Activated CD8-positive, alpha-beta T cell treated with anti-CD3 and anti-CD28 coated beads for 36 hours (primary cell): ENCODE data around the gene PPP6C. TPM values are rescaled to one million over a fixed set of nuclear protein-coding genes. Genes with fewer than 3 reads are reported as not detected.
"Not testable (repeated sequence)": the region's sequence is repeated elsewhere in the genome, so short reads cannot be mapped to it uniquely, and the experiment has no call there.

Experiments used
- ATAC-seq: fragments of 200-7000 bp; cut with Tn5 transposase; one replicate; pipeline ENCODE4 v1.10.0; 2021; ENCODE audit warnings: mild to moderate bottlenecking, moderate library complexity
- CTCF ChIA-PET: fragments of 350-600 bp; sonication (Branson Sonifier 250); formaldehyde crosslinking; loops from one replicate; lab custom pipeline; 2021; ENCODE audit warnings: antibody characterized with exemption; lab: Charles Lee
- POLR2A ChIA-PET: fragments of 350-600 bp; sonication (Branson Sonifier 250); formaldehyde crosslinking; loops from one replicate; lab custom pipeline; 2021; ENCODE audit warnings: antibody characterized with exemption; lab: Charles Lee
- DNase-seq: peaks from one replicate; pipeline ENCODE4 v3.0.0-alpha.2; 2020
- H3K27ac Mint-ChIP-seq: one replicate; pipeline ENCODE4 v1.8.0; 2021; ENCODE audit warnings: mild to moderate bottlenecking, mixed read lengths
- H3K27me3 Mint-ChIP-seq: one replicate; pipeline ENCODE4 v1.8.0; 2021; ENCODE audit warnings: mixed read lengths
- H3K36me3 Mint-ChIP-seq: one replicate; pipeline ENCODE4 v1.8.0; 2021; ENCODE audit warnings: low read depth, mixed read lengths
- H3K4me1 Mint-ChIP-seq: one replicate; pipeline ENCODE4 v1.8.0; 2021; ENCODE audit warnings: low read depth, mixed read lengths
- H3K4me3 Mint-ChIP-seq: one replicate; pipeline ENCODE4 v1.8.0; 2021; ENCODE audit warnings: mild to moderate bottlenecking, moderate library complexity, mixed read lengths
- H3K9me3 Mint-ChIP-seq: one replicate; pipeline ENCODE4 v1.8.0; 2021; ENCODE audit warnings: mixed read lengths
- intact Hi-C: fragments of 100-400 bp; cut with micrococcal nuclease; formaldehyde crosslinking; loops from one replicate; pipeline ENCODE4 v1.10.0; 2022
- total RNA-seq, 2 experiments: library from RNA; stranded (reverse); gene quantifications; one replicate each; pipeline ENCODE4 v1.2.3, GENCODE V29; 2021
- TF ChIP-seq, protein P1 (sequence below): fragments of 200-600 bp; IDR thresholded peaks from one replicate; pipeline ENCODE4 v1.8.0; 2022; ENCODE audit warnings: antibody characterized with exemption, mild to moderate bottlenecking

Gene PPP6C
- total RNA-seq, 2 experiments from 2014 or later = 43.1 to 44.8 TPM

- Mint-ChIP-seq H3K4me1 (peaks cover 2% of the 10 kb centered on the region), H3K4me3 (no peak overlapping the region), H3K27me3 (no peaks in the 10 kb centered on the region), H3K27ac (no peak overlapping the region), H3K9me3 (peaks cover 11% of the 10 kb centered on the region), H3K36me3 (peaks cover 23% of the 10 kb centered on the region)
- intact Hi-C loops = no loop called here
- DNase-seq = no peak
- ChIA-PET POLR2A (interaction anchor here (0.8 kb wide), 1 partner anchor 131 kb away, joined by 3 read pairs; the partner anchor contains the start of gene HSPA5), CTCF (no interaction called here)
- TF ChIP-seq, protein P1, sequence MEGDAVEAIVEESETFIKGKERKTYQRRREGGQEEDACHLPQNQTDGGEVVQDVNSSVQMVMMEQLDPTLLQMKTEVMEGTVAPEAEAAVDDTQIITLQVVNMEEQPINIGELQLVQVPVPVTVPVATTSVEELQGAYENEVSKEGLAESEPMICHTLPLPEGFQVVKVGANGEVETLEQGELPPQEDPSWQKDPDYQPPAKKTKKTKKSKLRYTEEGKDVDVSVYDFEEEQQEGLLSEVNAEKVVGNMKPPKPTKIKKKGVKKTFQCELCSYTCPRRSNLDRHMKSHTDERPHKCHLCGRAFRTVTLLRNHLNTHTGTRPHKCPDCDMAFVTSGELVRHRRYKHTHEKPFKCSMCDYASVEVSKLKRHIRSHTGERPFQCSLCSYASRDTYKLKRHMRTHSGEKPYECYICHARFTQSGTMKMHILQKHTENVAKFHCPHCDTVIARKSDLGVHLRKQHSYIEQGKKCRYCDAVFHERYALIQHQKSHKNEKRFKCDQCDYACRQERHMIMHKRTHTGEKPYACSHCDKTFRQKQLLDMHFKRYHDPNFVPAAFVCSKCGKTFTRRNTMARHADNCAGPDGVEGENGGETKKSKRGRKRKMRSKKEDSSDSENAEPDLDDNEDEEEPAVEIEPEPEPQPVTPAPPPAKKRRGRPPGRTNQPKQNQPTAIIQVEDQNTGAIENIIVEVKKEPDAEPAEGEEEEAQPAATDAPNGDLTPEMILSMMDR = no peak
- no peak for ATAC-seq
Measured at GRCh38 chr9:125110464-125110863, 79.1 kb downstream of the PPP6C start.

DNA sequence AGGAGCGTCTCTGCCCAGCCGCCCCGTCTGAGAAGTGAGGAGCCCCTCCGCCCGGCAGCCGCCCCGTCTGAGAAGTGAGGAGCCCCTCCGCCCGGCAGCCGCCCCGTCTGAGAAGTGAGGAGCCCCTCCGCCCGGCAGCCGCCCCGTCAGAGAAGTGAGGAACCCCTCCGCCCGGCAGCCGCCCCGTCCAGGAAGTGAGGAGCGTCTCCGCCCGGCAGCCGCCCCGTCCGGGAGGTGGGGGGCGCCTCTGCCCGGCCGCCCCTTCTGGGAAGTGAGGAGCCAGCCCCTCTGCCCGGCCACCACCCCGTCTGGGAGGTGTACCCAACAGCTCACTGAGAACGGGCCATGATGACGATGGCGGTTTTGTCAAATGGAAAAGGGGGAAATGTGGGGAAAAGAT lies 81.1 kb downstream of the PPP6C start:
- CTCF ChIA-PET, intact Hi-C loops, H3K4me3 Mint-ChIP-seq, H3K27ac Mint-ChIP-seq, POLR2A ChIA-PET, H3K4me1 Mint-ChIP-seq, DNase-seq, H3K27me3 Mint-ChIP-seq, ATAC-seq: not testable (repeated sequence)
- H3K36me3 Mint-ChIP-seq = peaks cover 22% of the 10 kb centered on the region
- peaks cover 11% of the 10 kb centered on the region for H3K9me3 Mint-ChIP-seq

DNA sequence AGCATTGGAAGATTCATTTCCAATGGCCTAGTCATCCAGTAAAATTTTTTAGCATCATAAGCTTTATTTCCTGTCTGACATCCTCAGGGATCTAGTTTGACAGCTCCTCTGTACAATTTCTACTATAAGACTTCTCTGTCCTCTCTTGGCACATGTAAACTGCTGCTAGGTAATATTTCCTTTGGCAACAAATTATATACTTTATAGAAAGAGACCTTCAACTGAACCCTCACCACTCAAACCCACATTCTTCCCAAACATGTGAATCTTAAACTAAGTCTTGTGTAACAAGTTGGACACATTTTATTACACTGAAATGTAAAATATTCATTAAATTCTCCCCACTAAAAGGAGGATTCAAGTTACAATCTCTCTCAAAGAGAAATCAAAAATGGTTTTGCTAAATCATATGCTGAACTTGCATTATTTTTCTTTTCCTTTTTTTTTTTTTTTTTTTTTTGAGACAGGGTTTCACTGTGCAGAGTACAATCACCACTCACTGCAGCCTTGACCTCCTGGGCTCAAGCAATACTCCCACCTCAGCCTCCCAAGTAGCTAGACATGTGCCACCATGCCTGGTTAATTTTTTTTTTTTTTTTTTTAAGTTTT lies 83.2 kb downstream of the PPP6C start:
- H3K36me3 Mint-ChIP-seq = peaks cover 3% of the 10 kb centered on the region
- no peaks in the 10 kb centered on the region for H3K27me3 Mint-ChIP-seq
- ChIA-PET POLR2A (interaction anchor here (0.6 kb wide), 1 partner anchor 13 kb away, joined by 6 read pairs; no protein-coding TSS in a partner anchor), CTCF (no interaction called here)
- H3K9me3 Mint-ChIP-seq = no peaks in the 10 kb centered on the region
- ATAC-seq (no peak), DNase-seq (no peak)
- no peak overlapping the region for H3K27ac Mint-ChIP-seq
- intact Hi-C loops = no loop called here
- TF ChIP-seq, protein P1 = no peak
- no peak overlapping the region for H3K4me3 Mint-ChIP-seq
- peaks cover 4% of the 10 kb centered on the region for H3K4me1 Mint-ChIP-seq

GRCh38 chr9:125103770-125104460 lies 85.7 kb downstream of the PPP6C start:
- no peak overlapping the region for H3K4me3 Mint-ChIP-seq
- no peaks in the 10 kb centered on the region for H3K9me3 Mint-ChIP-seq
- TF ChIP-seq, protein P1 = no peak
- intact Hi-C loops = no loop called here
- DNase-seq (no peak), ATAC-seq (no peak)
- no peaks in the 10 kb centered on the region for H3K27me3 Mint-ChIP-seq
- ChIA-PET CTCF (no interaction called here), POLR2A (no interaction called here)
- H3K27ac Mint-ChIP-seq = no peak overlapping the region
- peaks cover 4% of the 10 kb centered on the region for H3K4me1 Mint-ChIP-seq
- H3K36me3 Mint-ChIP-seq = no peaks in the 10 kb centered on the region

DNA sequence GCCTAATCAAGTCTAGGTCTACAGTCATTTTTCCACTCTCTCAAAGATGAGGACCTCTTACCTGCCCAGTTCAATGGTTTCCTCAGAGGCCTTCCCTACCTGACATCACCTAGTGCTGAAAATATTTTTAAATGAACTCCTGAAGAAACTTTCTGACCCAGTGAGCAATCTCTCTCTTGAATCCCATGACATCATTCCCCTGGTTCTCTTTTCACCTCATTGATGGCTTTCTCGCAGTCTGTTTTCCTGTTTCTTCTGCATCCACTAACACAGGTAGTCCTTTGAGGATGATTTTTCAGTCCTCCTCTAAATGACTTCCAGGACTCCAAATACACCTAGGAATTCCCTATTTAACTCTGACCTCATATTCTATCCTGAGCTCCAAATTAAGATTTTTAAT lies 86.6 kb downstream of the PPP6C start:
- no peaks in the 10 kb centered on the region for H3K36me3 Mint-ChIP-seq
- POLR2A ChIA-PET = no interaction called here
- intact Hi-C loops = no loop called here
- TF ChIP-seq, protein P1 = no peak
- no peaks in the 10 kb centered on the region for H3K27me3 Mint-ChIP-seq
- ATAC-seq (no peak), DNase-seq (no peak)
- H3K27ac Mint-ChIP-seq = no peak overlapping the region
- no peaks in the 10 kb centered on the region for H3K9me3 Mint-ChIP-seq
- no peak overlapping the region for H3K4me3 Mint-ChIP-seq
- peaks cover 4% of the 10 kb centered on the region for H3K4me1 Mint-ChIP-seq
- CTCF ChIA-PET = no interaction called here
